ENCODE data around the gene ADORA2A. TPM values are rescaled to one million over a fixed set of nuclear protein-coding genes. Genes with fewer than 3 reads are reported as not detected.

The ADORA2A gene
- total RNA-seq, 1 donor from 2014 or later: 3.5 TPM

GRCh38 chr22:24428751-24429410 is 1.5 kb downstream of the ADORA2A start:
- Mint-ChIP-seq H3K4me3 (ENCODE audit: unreplicated experiment) (no peak overlapping the region), H3K4me1 (ENCODE audit: unreplicated experiment) (peaks cover 27% of the 10 kb centered on the region), H3K9me3 (ENCODE audit: unreplicated experiment) (no peaks in the 10 kb centered on the region), H3K36me3 (ENCODE audit: unreplicated experiment) (no peaks in the 10 kb centered on the region), H3K27ac (ENCODE audit: unreplicated experiment) (no peak overlapping the region), H3K27me3 (ENCODE audit: unreplicated experiment) (no peaks in the 10 kb centered on the region)
- no peak for DNase-seq (ENCODE audit: extremely low spot score, unreplicated experiment)
- TF ChIP-seq, protein P1, sequence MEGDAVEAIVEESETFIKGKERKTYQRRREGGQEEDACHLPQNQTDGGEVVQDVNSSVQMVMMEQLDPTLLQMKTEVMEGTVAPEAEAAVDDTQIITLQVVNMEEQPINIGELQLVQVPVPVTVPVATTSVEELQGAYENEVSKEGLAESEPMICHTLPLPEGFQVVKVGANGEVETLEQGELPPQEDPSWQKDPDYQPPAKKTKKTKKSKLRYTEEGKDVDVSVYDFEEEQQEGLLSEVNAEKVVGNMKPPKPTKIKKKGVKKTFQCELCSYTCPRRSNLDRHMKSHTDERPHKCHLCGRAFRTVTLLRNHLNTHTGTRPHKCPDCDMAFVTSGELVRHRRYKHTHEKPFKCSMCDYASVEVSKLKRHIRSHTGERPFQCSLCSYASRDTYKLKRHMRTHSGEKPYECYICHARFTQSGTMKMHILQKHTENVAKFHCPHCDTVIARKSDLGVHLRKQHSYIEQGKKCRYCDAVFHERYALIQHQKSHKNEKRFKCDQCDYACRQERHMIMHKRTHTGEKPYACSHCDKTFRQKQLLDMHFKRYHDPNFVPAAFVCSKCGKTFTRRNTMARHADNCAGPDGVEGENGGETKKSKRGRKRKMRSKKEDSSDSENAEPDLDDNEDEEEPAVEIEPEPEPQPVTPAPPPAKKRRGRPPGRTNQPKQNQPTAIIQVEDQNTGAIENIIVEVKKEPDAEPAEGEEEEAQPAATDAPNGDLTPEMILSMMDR (IDR thresholded peaks at IDR 0.05): no peak

GRCh38 chr22:24429411-24430365 is 2.3 kb downstream of the ADORA2A start:
- Mint-ChIP-seq H3K36me3 (ENCODE audit: unreplicated experiment) (no peaks in the 10 kb centered on the region), H3K4me3 (ENCODE audit: unreplicated experiment) (no peak overlapping the region), H3K27ac (ENCODE audit: unreplicated experiment) (no peak overlapping the region), H3K27me3 (ENCODE audit: unreplicated experiment) (no peaks in the 10 kb centered on the region), H3K4me1 (ENCODE audit: unreplicated experiment) (peaks cover 33% of the 10 kb centered on the region), H3K9me3 (ENCODE audit: unreplicated experiment) (no peaks in the 10 kb centered on the region)
- DNase-seq (ENCODE audit: extremely low spot score, unreplicated experiment): no peak
- TF ChIP-seq, protein P1 (IDR thresholded peaks at IDR 0.05): no peak

GRCh38 chr22:24430431-24431308 is 3.3 kb downstream of the ADORA2A start:
- Mint-ChIP-seq H3K27me3 (ENCODE audit: unreplicated experiment) (no peaks in the 10 kb centered on the region), H3K27ac (ENCODE audit: unreplicated experiment) (no peak overlapping the region), H3K36me3 (ENCODE audit: unreplicated experiment) (no peaks in the 10 kb centered on the region), H3K4me1 (ENCODE audit: unreplicated experiment) (peaks cover 37% of the 10 kb centered on the region), H3K4me3 (ENCODE audit: unreplicated experiment) (no peak overlapping the region), H3K9me3 (ENCODE audit: unreplicated experiment) (no peaks in the 10 kb centered on the region)
- TF ChIP-seq, protein P1 (IDR thresholded peaks at IDR 0.05): no peak
- DNase-seq (ENCODE audit: extremely low spot score, unreplicated experiment): no peak

GRCh38 chr22:24431309-24432034 is 4.1 kb downstream of the ADORA2A start:
- no peaks in the 10 kb centered on the region for H3K36me3 Mint-ChIP-seq (ENCODE audit: unreplicated experiment)
- TF ChIP-seq, protein P1 (IDR thresholded peaks at IDR 0.05): no peak
- no peak for DNase-seq (ENCODE audit: extremely low spot score, unreplicated experiment)
- H3K4me3 Mint-ChIP-seq (ENCODE audit: unreplicated experiment): no peak overlapping the region
- no peaks in the 10 kb centered on the region for H3K9me3 Mint-ChIP-seq (ENCODE audit: unreplicated experiment)
- H3K27ac Mint-ChIP-seq (ENCODE audit: unreplicated experiment): no peak overlapping the region
- H3K27me3 Mint-ChIP-seq (ENCODE audit: unreplicated experiment): no peaks in the 10 kb centered on the region
- peaks cover 43% of the 10 kb centered on the region for H3K4me1 Mint-ChIP-seq (ENCODE audit: unreplicated experiment)

Data from osteocyte (in vitro differentiated cells).